NCI-H2081 treated with DMSO at 0.1 percent for 48 hours (cell line): ENCODE results near the gene ARHGAP4.

Experiments used
- DNase-seq: peaks from one replicate; lab custom pipeline; 2025; lab: John Stamatoyannopoulos, UW

ARHGAP4 gene

GRCh38 chrX:153927672-153927921 is 1.5 kb upstream of the ARHGAP4 start:
- DNase-seq: no peak

DNA sequence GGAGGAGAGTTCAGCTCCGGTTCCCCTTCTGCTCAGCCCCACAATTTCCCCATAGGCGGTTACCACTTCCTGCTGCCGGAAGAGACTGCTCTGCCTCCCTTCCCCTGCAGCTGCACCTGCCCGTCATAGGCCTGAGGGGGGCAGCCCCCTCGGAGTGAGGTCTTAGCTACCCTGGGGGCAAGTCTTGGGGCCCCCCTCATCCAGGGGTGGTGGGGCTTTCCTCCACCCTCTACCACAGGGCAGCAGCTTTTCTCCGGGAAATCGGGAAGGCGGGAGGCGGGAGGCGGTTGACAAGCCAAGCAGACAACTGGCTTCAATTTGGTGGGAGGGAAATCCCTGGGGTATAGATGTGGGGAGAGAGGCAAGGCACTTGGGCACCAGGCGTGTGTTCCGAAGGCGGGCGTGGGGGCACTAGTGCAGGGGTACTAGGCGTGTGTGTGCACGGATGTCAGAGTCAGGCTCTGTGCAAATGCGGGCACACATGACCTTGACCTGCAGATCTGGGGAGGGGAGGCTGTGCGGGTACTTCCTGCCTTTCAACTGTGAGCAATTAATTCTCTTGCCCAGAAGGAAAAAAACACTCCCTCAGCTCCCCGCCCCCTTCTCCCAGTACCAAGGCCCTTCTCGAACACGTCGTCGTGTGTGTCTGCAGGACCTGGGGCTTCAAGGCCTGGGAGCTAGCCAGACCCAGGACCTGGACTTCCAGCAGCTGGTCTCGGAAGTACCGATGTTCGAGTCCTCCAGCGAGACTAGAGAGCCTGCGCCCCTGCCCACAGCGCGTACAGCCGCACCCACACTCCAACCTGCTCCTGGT is 1.0 kb upstream of the ARHGAP4 start:
- no peak for DNase-seq

DNA sequence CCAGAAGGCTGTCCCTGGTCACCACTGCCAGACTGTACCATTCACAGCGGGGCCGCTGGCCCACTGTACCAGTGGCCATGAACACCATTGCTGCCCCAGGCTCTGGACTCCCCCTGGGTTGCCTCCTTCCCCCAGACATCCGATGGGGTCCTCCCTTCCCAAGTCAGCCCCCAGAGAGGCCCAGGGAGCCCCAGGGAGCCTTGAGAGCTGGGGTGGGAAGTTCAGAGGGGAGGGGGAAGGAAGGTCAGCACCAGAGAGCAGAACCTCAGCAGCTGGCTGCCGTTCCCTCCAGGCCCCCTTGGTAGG is 441 bp upstream of the ARHGAP4 start:
- no peak for DNase-seq

DNA sequence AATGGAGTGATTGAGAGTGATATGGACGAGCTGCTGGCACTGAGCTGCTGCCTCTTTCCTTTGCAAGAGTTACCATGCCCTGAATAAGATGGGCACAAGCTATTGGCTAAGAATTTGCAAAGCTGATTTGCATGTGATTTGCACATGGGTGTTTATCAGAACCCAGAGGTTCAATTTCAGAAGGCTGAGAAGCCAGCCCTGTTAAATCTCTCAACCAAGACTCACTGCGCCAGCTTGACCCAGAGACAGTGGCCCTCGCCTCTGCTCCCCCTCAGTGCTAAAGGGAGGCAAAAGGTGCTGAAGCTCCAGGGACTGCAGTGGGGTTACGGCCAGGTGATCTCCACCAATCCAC is 701 bp downstream of the ARHGAP4 start:
- no peak for DNase-seq

DNA sequence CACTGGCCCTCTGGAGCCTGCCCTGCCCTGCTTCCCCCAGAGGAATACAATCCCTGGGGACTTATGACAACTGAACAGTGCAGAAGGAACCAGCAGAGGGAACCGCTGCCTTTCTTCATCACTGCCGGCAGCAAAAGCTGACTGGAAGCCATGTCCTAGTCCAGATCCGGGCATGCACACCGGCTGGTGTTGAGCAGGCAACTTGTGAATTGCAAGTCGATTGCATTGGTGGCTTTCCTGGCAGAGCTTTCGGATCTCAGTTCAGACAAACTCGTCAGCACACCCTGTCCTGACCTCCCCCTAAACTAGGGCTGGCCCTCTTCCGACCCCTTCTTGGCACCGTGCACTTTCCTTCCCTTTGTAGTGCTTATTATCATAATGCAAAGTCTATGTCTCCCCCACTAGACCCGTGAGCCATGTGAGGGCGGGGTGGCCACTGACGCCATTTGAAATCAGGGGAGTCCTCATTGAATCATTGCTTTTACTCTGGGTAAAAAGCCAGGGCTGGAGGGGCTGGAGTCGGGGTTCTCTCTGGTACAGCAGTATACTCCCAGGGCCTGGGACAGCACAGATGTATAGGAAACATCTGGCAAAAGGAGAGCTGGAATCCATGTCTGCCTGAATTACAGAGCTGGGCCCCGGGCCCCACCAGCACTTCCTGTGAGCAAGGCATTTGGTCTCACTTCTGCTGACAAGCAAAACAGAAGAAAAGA is 1.8 kb downstream of the ARHGAP4 start:
- DNase-seq: no peak

DNA sequence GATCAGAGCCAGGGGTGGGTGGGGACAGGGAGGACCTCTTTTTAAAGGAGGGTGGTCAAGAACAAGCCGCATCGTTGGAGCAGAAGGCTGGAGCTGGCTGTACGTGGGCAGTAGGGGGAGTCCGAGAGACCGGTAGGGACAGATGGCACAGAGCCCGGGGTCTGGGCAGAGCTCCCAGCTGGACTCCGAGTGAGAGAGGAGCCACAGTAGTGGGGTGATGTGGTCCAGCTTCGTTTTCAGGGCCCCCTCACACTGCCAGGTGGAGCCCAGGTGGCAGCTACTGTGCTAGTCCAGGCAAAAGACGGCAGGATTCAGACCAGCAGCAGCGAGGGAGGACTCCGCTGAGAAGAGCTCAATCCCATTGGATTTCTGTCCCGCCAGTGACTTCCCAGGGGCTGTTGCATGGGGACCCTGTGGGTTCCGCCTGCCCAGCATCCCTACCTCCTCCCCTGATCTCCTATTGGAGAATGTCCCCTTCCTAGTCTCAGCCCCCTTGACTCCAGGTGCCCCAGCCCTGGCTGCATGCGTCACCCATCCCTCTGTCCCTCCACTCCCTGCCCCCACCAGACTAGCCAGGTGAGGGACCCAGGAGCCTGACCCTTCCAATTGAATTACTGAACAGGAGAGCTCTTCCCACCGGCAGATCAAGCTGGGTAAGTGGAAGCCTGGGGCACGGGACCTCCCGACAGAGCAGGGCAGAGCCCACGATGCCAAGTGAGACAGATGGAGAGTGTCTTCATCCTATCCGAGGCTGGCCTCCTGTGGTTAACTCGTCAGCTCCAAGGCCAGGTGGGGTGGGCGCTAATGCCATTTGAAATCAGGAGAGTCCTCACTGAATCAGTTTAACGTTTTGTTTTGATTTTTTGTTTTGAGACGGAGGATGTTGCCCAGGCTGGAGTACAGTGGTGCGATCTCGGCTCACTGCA is 2.9 kb downstream of the ARHGAP4 start:
- no peak for DNase-seq

GRCh38 chrX:153921511-153922446 is 4.3 kb downstream of the ARHGAP4 start:
- DNase-seq: no peak

DNA sequence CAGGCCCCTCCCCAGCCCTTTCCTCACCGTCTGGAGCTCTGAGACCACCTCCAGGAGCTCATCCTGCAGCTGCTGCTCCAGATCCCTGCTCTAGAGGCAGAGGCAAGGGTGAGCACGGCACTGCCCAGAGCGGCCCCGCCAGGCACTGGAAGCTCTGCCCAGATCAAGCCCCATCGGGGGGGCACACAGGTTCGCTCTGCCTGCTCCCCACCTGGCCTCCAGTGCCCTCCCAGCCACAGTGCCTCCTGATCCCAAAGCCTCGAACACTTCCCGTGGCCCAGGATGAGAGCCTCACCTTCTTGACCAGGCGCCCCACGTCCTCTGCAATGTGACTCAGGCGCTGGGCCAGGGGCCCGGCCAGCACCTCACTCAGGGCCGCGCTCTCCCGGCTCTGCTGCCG is 5.0 kb downstream of the ARHGAP4 start:
- no peak for DNase-seq

DNA sequence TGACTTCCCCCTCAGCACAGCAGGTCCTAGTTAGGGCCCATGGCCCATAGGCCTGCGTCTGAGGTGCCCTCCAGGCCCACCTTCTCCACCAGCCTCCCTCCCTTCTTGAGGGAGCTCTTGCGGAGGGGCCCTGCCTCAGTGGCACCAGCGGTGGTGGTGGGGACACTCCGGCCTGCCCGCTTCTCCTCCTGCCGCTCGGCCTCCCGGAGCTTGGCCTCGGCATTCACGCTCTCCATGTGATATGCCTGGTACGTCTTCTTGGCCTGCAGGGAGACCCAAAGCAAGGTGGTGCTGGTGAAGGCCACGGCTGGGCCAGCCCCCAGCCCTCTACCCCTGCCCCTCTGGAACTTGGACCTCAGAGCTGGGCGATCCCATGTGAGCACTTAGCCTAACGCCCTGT is 5.5 kb downstream of the ARHGAP4 start:
- DNase-seq: no peak

DNA sequence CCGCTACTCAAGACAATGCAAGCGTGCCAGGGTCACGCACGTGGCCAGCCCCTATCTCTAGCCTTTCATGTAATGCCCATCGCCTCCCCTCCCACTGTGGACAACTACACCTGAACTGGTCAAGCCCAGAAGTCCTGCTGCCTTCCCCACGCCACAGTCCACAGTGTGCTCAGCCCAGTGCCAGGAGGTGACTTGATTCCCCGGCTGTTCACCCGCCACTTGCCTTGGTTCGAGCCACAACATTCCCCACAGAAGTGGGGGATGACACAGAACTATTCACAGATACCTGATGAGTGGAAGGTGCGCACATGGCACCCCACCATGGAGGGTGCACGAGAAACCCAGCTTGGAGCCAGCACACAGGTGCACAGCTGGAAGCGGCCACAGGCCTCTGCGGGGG is 6.8 kb downstream of the ARHGAP4 start:
- no peak for DNase-seq

- no peak for DNase-seq
Measured at GRCh38 chrX:153917869-153918268, 8.2 kb downstream of the ARHGAP4 start.

- no peak for DNase-seq
Measured at GRCh38 chrX:153913701-153914100, 12.4 kb downstream of the ARHGAP4 start.

DNA sequence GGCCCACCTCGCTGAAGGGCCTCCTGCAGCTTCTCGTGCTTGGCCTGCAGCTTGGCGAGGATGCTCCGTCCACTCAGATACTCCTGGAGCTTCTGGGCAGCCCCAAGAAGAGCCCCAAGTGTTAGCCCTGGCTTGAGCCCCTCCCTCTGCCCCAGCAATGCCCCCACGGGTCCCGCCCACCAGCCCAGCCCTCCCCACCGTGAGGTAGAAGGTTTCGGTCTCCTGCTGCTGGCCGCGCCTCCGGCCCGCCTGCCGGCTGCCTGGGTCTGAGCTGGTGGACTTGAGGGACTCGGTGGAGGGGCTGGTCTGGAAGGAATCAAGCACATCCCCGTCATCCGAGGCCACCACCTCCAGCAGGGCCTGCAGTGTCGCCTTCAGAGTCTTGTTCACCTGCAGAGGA is 12.9 kb downstream of the ARHGAP4 start:
- DNase-seq: no peak

- no peak for DNase-seq
Measured at GRCh38 chrX:153911798-153912197, 14.3 kb downstream of the ARHGAP4 start.

- DNase-seq: no peak
Measured at GRCh38 chrX:153910446-153910845, 15.6 kb downstream of the ARHGAP4 start.

DNA sequence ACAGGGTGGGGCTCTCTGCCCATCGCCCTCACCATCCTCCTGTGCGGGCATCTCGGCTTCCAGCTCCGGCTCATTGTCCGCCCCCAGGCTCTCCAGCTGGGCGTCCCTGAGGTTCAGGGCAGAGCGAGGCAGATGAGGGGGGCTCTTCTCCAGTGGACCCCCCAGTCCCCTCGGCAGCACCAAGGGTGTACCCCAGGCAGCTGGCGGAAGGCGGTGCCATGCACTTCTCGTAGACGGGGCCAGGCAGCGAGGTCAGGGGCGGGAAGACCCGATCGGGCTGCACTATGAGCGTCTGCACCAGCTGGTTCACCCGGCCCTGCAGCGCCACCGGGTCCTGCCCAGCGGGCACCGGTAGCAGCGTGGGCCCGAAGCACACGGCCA is 16.1 kb downstream of the ARHGAP4 start:
- DNase-seq: no peak

DNA sequence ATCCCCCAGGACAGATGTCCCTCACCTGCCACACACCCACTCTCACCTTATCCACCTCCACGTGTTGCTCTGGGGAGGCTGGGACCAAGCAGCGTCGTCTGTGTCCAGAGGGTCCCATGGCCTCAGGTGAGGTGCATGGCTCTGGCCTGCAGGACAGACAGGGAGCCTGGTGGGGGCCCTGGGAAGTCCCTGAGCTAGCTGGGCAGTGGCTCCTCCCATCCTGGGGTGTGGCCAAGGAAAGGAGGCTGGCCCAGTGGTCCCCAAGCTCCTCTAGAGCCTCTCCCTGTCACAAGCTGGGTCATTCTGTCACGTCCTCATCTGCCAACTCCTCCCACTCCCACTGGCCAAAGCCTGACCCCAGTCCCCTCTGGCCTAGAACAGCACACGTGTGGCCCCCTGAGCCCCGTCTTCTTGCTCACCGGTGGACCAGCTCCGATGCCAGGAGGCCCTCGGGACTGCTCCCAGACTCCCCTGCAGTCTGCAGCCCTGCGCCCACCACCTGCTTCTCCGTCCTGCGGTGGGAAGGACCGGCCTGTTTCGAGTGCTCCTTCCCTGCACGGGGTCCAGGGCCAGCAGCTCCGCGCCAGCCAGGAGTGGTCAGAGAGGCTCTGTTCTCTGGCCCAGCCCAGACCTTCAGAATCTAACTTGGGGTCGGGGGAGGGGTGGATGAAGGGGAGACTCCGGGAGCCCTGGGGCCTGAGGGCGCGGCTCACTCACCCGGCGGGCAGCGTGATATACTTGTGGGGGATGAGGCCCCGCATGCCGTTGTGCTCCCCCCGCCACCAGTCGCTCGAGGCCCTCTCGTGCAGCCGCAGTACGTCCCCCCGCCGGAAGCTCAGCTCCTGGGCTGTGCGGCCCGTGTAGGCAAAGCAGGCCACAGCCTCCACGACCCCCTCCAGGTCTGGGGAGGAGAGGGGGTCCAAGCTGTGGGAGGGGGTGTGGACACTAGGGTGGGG is 16.8 kb downstream of the ARHGAP4 start:
- DNase-seq: no peak

DNA sequence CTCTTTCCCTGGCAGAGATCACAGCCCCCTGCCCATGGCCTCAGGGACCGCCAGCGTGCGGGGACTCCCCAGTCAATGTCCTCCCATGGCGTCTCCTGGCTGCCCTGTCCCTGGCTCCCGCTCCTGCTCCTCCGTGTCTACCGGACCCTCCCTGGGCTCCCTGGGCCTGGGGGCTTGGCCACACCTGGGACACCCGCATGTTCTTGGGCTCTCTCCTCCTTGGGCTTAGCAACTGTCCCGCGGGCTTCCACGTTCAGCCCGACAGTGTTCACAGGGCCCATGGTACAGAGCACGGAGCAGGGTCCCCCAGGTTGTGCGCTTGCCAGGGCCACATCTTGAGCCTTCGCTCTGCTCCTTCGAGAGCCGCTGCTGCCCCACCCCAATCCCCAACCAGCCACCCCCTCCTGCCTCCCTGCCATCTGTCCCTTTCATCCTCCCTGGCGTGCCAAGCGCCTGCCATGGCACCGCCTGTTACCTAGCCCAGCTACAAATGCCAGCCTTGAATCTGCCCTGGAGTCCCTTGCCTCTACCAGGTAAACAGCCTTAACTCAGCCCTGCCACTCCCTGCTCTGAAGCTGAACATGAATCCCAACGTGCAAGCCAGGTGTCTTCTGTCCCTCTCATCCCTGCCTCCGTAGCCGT is 17.7 kb downstream of the ARHGAP4 start:
- no peak for DNase-seq

DNA sequence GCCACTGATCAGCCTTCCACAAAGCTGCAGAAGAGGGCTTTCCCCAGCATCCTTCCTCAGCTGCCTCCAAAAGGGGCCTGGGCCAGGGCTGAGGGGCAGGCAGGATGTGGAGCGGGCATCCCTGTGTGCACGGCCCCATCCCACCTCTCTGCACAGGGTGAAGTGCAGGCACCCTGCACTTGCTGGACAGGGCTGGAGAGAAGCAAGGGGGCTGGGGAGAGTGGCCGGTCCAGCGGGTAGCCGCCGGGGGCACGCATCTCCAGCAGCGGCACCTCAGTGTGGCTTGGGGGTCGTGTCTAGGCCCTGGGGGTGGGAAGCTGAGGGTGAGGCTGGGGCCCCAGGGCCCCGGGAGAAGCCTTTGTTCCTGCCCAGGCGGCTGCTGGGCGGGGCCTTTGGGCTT is 18.6 kb downstream of the ARHGAP4 start:
- DNase-seq: no peak

- no peak for DNase-seq
Measured at GRCh38 chrX:153906126-153906917, 19.7 kb downstream of the ARHGAP4 start.
